Transverse colon (tissue), 4 donors: Measurements from ENCODE around the gene FNBP1.

Source experiments
- CTCF ChIP-seq, 5 experiments: fragments of 200-600 bp in 3 of 5; fragments of 450-650 bp in 2 of 5; sonication (generic) in 3 of 5; IDR thresholded peaks; 1 replicate in 2 of 5; 2 replicates in 3 of 5; pipeline ENCODE4 v1.5.1; 2016 to 2017; ENCODE audit warnings: antibody characterized with exemption in 5 of 5, inconsistent platforms in 3 of 5, mild to moderate bottlenecking in 2 of 5, moderate library complexity in 1 of 5
- EP300 ChIP-seq: sonication (generic); formaldehyde crosslinking; IDR thresholded peaks from one replicate; pipeline ENCODE4 v1.6.1; 2017; ENCODE audit warnings: antibody characterized with exemption, low read depth
- POLR2A ChIP-seq: fragments of 450-650 bp; IDR thresholded peaks from one replicate; pipeline ENCODE4 v1.6.1; 2016; ENCODE audit warnings: antibody characterized with exemption, mild to moderate bottlenecking, moderate library complexity
- POLR2AphosphoS5 ChIP-seq, 3 donors: sonication (generic); formaldehyde crosslinking; IDR thresholded peaks; one replicate each; pipeline ENCODE4 v1.6.1; 2016; ENCODE audit warnings: antibody characterized with exemption in 3 of 3

- TF ChIP-seq EP300, result no peak
- TF ChIP-seq CTCF (IDR thresholded peaks at IDR 0.05), result no peak
- TF ChIP-seq POLR2AphosphoS5 (IDR thresholded peaks at IDR 0.05), result no peak
- TF ChIP-seq POLR2A, result no peak
These were observed 96.6 kb downstream of the FNBP1 start for GRCh38 chr9:129946246-129946995.
